GM19099 (cell line): ENCODE data around the gene ELOVL2.

Experiments
- POLR2A ChIP-seq: IDR thresholded peaks from 3 replicates; pipeline ENCODE4 v1.6.1; 2011; ENCODE audit warnings: low read depth; ENCODE audit not compliant: insufficient read length; ENCODE audit errors: extremely low read depth

Gene ELOVL2

GRCh38 chr6:11043961-11044711, at the start of gene ELOVL2:
Gene ELOVL2, minus strand, starts transcription at chr6:11044305. Its CDS starts 75 bp downstream, at chr6:11044230.
- TF ChIP-seq POLR2A = no peak

- peak; percentile 79 for TF ChIP-seq POLR2A
Observed at GRCh38 chr6:11093376-11093625, 49.2 kb upstream of the ELOVL2 start.

- TF ChIP-seq POLR2A = no peak
Observed at GRCh38 chr6:11092668-11093375, 48.7 kb upstream of the ELOVL2 start.

- no peak for TF ChIP-seq POLR2A
Observed at GRCh38 chr6:11089695-11090094, 45.6 kb upstream of the ELOVL2 start.

- TF ChIP-seq POLR2A = no peak
Observed at GRCh38 chr6:11085758-11086435, 41.8 kb upstream of the ELOVL2 start.

GRCh38 chr6:11083956-11084355, 39.9 kb upstream of the ELOVL2 start:
- no peak for TF ChIP-seq POLR2A

- TF ChIP-seq POLR2A = no peak
Observed at GRCh38 chr6:11083491-11083890, 39.4 kb upstream of the ELOVL2 start.

GRCh38 chr6:11080296-11080695, 36.2 kb upstream of the ELOVL2 start:
- no peak for TF ChIP-seq POLR2A

GRCh38 chr6:11078266-11078665, 34.2 kb upstream of the ELOVL2 start:
- no peak for TF ChIP-seq POLR2A

- no peak for TF ChIP-seq POLR2A
Observed at GRCh38 chr6:11076540-11076939, 32.4 kb upstream of the ELOVL2 start.

- no peak for TF ChIP-seq POLR2A
Observed at GRCh38 chr6:11072101-11072500, 28.0 kb upstream of the ELOVL2 start.

- TF ChIP-seq POLR2A = no peak
Observed at GRCh38 chr6:11069760-11070159, 25.7 kb upstream of the ELOVL2 start.

GRCh38 chr6:11067348-11067747, 23.2 kb upstream of the ELOVL2 start:
- no peak for TF ChIP-seq POLR2A

- no peak for TF ChIP-seq POLR2A
Observed at GRCh38 chr6:11066505-11067347, 22.6 kb upstream of the ELOVL2 start.

- TF ChIP-seq POLR2A = no peak
Observed at GRCh38 chr6:11065436-11066202, 21.5 kb upstream of the ELOVL2 start.

GRCh38 chr6:11064836-11065235, 20.7 kb upstream of the ELOVL2 start:
- no peak for TF ChIP-seq POLR2A
